ENCODE results near the gene CYBC1. TPM values are rescaled to one million over a fixed set of nuclear protein-coding genes. Genes with fewer than 3 reads are reported as not detected.
A peak's percentile ranks its signal among the peaks of the same experiment; 100 is the strongest.
"Not testable (repeated sequence)": the region's sequence is repeated elsewhere in the genome, so short reads cannot be mapped to it uniquely, and the experiment has no call there.

Gene CYBC1
- polyA plus RNA-seq, 12 donors, result 25.9 to 149 (median 30.6) TPM; not detected in 1

DNA sequence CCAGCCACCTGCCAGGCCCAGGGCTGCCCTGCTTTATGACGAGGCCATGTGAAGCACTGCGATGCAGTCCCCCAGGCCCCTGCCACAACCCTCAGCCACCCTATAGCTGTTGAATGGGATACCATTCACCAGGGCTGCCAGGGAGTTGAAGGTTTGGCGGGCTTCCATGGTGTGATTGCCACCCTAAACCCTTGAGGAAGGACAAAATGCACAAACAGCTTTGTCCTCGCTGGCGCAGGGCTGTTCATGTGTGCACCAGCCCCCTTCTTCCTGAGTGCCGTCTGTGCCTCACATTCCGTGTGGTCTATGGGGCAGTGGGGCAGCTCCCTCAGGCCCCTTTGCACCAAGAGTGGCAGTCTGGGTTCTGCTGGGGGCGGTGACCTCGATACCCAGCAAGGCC is 33.3 kb upstream of the CYBC1 start:
- DNase-seq, result no peak

DNA sequence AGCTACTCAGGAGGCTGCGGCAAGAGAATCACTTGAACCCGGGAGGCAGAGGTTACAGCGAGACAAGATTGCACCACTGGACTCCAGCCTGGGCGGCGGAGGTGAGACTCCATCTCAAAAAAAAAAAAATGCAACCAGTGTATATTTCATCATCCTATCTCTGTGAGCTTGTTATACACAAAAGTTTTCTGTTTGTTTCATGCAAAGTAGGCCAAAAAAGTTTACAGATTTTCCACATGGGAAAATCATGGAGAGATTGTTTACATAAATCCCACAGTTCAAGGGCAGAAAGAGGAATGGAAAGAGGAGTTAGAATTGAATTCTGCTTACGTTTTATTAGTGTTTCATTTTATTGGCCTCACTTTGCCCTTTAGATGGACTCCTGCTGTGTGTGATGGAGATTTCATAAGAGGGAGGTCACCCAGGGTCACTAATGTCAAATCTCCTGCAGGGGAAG is 32.7 kb upstream of the CYBC1 start:
- no peak for DNase-seq

DNA sequence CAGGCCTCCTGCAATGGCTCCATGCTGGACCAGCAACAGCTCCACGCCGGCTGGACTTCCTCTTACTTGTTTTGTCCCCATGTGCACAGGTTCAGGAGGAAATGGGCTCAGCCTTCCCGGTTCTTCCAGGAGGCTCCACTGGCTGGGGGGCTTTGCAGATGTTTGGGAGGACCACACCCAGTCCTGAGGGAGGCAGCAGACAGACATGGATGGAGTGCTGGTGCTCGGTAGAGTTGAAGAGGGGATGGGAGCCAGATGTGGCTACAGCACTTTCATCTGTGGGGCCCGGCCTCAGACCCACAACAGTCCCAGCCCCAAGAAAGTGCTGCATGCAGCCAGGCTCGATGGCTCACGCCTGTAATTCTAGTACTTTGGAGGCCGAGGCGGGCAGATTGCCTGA is 29.8 kb upstream of the CYBC1 start:
- no peak for DNase-seq

DNA sequence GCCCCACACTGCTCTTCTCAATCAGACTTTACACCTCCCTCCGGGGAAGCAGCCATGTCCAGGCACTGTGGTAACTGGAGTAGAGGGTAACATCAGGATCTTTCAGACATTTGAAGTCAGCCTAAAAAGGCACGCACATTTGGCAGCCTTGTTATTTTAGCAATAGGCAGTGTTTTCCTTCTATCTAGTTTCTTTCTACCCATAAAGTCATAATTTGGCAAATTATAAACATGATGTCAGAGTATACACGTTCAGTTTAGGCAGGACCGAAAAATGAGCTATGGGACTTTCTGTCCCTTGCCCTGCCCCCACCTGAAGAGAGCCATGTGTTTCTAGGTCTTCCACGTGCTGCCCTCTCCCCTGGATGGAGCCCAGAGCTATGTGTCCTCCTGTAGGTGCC is 29.1 kb upstream of the CYBC1 start:
- no peak for DNase-seq

DNA sequence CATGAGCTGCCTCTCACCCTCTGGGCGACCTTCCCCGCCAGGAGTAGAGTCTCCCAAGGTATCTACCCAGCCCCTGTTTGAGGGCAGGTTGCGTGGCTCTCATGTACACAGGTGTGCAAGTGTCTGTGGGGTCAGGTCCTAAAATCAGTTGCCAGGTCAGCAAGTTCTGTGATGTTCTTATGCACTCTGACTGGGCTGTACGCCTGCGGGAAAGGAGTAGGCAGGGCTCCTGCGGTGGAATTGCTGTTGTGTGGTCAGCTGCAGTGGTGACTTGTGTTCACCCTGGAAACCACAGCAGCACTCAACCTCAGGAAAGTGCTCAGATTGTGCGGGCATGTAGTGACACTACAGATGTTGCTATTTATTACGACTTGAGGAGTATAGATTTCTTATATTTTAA is 27.4 kb upstream of the CYBC1 start:
- DNase-seq, result no peak

DNA sequence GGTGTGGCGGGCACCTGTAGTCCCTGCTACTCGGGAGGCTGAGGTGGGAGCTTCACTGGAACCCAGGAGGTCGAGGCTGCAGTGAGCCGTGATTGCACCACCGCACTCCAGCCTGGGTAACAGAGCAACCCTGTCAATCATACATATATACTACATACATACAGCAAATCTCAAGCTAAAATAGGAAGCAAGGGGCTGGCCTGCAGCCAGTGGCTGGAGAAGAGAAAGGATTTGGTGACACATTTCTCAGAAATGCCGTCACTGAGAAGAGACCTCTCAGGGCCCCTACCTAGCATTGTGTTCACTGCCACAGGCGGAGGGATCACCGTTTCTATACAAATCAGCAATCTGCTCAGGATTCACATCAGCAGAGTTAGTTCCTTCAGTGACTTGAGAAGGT is 24.9 kb upstream of the CYBC1 start:
- no peak for DNase-seq

DNA sequence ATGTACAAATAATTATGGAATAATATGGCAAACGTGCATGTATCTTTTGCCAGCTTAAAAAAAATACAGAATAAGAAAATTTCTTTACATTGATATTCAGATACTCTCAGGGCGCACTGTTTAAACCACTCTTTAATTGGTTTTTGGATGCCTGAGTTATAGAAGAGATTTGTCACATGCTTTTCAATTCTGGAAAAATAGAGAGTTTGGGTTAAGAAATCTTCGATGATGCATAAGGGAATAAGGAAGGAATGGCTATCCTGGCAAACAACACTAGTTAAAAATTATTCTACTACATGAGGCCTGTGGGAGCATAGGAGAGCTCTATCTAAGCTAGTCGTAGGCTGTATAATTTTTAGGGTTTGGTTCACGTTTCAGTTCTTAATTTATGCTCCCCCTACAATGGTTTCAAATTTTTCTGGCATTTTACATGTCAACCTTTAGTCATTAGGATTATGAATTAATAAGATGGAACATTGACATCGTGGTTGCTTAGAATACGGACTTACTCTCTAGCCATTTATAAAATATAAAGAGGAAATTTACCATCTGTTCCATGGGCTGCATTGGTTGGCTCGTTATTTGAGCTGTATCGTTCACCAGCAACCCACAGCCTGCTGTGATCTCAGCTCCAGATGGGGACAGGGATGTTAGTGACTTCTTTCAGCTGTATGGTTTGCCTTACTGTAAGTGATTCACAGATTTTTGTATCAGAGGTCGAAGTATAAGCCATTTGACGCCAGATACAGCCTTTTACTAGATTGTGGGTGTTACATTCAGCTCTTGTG is 23.9 kb upstream of the CYBC1 start:
- DNase-seq, result no peak

DNA sequence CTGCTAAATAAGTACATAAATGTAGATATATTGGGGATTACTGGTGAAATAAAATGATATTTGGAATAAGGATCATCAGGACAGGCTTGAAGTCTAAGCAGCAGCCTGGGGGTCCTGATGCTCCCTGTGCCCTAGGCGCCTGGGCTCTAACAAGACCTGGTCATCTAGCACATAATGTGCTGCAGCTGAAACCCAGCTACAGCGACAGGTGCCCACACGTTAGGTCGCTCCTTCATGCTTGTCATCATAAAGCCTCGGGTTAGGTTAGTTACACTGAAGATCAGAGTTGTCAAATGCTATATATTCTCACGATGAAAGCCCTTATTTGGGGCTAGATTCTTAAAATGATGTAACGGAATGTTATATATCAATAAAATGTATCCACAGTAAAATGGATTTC is 19.5 kb upstream of the CYBC1 start:
- no peak for DNase-seq

DNA sequence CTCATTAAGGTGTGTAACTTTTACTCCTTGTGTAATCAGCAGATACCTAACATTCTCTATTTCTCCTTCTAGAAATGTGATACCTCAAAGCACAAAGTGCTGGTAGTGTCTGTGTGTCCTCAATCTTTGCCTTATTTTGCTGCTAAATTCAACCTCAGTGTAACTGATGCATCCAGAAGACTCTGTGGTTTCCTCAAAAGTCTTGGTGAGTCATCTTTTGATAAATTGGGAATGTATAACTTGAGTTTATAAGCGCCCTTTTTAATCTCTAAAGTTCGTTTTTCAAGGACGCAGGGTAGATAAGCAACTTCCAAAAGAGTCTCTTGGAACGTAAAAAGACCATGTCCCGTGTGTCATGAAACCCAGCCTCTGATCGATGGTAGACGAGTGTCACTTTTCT is 18.1 kb upstream of the CYBC1 start:
- DNase-seq, result no peak

DNA sequence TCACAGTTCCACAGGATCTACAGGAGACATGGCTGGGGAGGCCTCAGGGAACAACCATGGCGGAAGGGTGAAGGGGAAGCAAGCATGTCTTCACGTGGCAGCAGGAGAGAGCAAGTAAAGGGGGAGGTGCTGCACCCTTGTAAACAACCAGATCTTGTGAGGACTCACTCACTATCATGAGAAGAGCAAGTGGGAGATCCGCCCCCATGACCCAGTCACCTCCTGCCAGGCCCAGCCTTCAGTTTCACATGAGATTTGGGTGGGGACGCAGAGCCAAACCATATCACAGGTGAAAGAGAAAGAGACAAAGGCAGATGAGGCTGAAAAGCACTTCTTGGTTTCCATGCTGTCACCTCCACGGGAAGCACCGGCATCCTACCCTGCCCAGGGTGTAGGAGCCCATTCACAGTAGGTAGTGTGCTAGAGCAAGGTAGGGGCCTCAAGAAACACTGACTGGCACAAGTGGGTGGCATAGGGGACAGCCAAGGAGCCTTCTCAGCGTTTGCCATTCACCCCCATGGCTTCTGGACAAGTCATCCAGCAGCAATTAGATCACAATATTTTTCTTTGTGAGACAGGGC is 14.6 kb upstream of the CYBC1 start:
- no peak for DNase-seq

DNA sequence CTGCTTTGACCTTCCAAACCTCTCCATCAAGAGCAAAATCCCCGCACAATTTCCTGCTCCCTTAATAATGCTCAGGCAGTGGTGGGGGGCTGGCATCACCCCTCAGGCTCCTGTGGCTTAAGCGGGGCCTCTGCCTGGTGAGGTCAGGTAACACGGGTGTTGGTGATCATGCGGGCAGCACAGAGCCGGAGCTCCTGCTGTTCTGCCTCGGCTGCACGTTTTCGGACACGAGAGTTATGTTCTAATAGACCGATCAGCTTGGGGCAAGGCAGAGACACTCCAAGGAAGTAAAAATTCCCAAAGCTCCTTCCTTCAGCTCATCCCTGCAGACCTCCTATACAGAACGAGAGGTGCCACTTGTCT is 14.0 kb upstream of the CYBC1 start:
- DNase-seq, result no peak

DNA sequence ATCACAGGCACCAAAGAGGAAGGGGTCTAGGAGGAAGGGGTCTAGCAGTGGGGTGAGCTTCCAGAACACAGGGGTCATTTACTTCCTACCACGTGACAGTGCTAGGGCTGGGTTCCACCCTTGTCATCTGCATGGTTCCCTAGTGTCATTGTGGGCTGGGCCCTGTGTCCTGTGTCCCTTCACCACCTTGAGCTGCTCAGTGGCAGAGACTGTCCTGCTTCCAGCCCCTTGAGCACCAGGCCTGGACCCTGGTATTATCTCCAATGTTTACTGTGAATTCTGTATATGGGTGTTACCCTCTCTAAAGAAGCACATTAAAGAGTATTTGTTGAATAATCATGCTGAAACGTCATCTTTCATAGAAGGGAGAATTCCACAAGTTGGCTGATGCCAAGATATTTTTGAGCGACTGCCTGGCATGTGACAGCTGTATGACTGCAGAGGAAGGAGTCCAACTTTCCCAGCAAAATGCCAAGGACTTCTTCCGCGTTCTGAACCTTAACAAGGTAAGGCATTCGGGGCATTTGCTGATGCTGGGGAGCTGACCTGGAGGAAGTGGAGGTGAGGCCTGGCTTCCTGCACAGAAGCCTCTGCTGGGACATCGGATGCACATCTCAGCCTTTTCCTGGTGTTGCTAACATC is 13.5 kb upstream of the CYBC1 start:
- no peak for DNase-seq

DNA sequence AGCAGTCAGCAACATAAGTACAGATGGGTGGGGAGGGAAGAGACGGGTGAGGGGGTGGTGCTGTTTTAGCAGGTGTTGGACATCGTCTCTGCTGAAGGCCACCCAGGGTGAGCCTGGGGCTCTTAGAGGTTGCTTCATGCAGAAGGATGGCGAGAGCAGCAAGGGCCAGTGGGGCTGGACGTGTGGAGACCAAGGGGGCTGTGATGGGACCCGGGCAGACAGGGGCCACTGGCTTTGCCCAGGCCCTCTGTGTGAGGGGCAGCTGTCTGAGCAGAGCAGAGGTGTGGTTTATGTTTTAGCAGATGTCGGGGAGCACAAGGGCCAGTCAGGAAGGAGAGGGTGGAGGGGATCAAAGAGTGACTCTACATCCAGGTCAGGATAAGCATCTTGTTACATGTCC is 12.8 kb upstream of the CYBC1 start:
- no peak for DNase-seq

DNA sequence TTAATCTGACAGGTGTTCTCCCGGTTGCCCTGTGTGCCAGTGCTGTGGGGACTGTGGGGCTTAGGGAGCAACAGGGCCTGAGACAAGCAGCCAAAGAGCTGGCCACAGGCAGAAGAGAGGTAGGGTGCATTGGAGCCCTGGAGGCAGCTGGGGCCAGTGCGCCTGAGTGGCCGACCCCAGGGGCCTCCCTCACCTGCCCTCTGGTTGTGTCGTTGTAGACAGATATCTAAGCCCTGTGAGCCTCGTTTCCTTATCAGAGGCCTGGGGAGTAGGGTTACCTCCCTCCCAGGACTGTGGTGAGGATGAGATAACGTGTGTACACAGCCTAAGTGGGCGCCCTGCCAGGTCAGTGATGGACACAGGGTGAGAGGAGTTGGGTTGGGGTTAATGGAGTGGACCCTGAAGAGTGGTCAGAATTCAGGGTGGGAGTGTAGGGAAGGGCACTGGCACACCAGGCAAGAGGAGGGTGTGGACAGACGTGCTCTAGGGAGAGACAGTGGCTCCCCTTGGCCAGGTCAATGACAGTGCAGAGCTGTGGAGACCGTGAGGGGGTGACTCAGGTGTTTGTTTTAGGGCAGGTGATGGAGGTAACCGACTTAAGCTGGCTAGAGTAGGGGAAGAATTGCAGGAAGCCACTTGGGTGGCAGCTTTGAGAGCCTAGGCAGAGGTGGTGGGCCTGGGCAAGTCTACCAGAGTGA is 11.4 kb upstream of the CYBC1 start:
- DNase-seq, result no peak

DNA sequence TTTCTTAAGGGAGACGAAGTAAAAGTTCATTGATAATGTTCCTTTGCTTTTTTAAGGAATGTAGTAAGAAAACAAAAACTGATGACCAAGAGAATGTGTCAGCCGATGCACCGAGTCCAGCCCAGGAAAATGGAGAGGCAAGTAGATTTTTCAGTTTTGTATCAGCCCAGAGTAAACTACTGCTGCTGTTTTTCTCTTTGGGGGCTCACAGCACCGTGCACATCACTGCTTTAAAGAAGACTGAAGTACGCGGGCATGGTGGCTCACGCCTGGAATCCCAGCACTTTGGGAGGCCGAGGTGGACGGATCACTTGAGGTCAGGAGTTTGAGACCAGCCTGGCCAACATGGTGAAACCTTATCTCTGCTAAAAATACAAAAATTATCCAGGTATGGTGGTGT is 9.4 kb upstream of the CYBC1 start:
- DNase-seq, result not testable (repeated sequence)

DNA sequence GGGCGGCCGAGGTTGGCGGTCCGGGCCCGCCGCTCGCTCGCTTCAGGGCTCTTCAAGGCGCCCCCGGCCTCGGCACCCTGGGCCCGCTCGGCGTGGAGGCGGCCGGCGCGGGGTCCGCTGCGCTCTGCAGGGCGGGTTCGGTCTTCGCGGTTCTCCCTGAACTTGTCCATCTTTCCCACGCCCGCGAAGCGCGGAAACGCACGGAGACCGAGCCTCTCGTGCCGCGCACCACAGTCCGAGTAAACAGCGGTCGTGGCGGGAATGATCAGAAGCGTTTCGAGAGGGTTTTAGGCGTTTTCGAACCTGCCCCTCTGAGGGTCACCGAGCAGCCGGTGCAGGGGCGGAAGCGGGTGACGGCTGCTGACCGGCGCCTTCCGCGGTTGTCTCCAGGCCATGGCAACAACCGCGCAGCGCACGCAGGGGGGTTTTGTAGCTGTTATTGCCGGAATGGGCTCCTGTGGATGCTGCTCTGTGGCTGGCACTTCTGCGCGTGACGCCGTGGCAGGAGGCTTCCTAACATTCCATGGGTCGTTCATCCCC is 8.4 kb upstream of the CYBC1 start:
- no peak for DNase-seq

DNA sequence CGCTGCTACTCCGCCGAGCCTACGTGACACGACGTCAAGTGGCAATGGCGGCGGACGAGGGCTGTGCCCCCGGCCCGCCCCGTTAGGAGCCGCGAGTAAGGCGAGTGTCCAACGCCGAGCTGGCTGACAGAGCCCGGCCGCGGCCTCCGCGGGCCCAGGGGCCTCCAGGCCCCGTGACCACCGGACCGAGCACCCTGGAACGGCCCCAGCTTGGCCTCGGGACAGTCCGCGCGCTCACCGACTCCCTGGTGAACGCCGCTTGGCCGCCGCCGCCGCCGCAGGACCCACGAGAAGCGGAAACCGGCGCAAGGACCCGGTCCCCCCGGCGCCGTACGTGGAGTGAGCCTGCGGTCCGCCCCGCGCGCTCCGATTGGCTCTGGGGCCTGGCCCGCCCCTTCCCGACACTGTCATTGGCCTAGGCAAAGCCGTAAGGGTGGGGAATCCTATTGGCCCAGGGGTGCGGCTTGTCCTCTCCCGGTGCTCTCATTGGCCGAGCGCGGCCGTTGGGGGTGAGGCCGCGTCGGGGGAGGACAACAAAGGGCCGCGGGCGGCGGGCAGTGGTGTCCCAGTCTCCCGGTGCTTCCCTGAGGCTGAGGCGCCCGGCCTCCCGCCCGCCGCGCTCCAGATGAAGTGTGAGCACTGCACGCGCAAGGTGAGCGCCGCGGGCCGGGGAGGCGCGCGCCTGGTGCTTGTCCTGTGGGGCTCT is 7.8 kb upstream of the CYBC1 start, which contains the start of gene NARF:
Gene NARF (plus strand): TSS at position 563 of the 706 bp plus-strand sequence. CDS start 63 bp downstream, at position 626.
- peak; percentile 97 for DNase-seq

DNA sequence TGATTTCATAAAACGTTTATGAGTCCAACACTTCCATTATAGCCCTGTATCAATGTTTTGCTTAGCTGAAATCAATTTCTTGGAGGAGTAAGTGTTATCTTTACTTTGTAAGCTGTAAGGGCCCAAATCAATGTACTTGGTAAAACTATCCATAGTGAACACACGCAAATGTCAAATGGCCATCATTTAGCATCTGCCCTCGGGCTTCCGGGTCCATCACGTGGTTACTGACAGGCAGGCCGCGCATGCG is 7.3 kb upstream of the CYBC1 start:
- no peak for DNase-seq

DNA sequence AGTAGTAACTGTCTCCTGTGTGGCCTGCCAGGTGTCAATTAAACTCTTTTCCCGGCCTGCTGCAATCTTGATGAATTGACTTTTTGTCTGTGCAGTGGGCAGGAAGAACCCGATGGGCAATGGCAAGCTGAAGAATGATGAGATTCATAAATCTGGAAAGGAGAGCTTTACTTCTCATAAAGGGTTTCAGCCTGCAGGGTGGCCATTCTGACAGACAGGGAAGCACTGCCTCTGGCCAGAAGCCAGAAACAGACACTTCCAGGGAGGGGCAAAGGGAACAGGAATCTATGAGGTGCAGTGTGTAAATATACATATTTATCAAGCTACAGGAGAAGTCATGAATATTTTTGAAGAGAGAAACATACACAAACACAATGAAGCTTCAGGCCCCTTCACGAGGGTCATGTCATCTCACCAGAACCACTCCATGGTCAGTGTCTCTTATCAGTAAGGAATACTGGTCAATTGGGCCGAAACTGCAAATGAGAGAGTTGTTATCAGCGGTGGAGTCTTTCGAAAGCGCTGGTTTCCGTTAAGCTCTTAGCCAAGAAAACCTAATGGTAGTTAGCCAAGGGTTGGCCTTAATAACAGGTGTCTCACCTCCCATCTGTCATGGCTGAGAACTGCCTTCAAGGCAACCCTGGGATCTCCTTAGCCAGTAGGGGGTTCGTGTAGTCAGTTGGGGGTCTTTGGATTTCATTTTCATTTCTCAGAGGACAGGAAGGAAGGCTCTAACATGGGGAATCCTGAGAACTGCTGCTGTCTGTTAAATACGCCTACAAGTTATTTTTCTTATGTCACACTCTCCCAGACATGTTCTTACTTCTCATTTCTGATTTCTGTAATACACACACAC is 6.7 kb upstream of the CYBC1 start:
- no peak for DNase-seq

DNA sequence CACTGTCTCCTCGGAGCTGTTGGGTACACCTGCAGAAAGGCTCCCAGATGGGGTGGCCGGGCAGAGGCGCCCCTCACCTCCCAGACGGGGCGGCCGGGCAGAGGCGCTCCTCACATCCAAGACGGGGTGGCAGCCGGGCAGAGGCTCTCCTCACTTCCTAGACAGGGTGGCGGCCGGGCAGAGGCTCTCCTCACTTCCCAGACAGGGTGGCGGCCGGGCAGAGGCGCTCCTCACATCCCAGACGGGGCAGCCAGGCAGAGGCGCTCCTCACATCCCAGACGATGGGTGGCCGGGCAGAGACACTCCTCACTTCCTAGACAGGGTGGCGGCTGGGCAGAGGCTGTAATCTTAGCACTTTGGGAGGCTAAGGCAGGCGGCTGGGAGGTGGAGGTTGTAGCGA is 3.2 kb upstream of the CYBC1 start:
- DNase-seq, result not testable (repeated sequence)

DNA sequence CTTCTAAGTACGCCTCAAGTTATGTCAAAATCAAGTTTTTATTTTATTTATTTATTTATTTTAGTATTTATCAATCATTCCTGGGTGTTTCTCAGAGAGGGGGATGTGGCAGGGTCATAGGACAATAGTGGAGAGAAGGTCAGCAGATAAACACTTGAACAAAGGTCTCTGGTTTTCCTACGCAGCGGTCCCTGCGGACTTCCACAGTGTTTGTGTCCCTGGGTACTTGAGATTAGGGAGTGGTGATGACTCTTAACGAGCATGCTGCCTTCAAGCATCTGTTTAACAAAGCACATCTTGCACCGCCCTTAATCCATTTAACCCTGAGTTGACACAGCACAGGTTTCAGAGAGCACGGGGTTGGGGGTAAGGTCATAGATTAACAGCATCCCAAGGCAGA is 2.6 kb upstream of the CYBC1 start:
- not testable (repeated sequence) for DNase-seq

Data from muscle of arm (tissue), 12 donors.